Adrenal gland (tissue), 12 donors: ENCODE measurements around the gene SETD3. TPM values are rescaled to one million over a fixed set of nuclear protein-coding genes. Genes with fewer than 3 reads are reported as not detected.

Experiments
- DNase-seq, 7 donors: peaks; one replicate each; pipeline ENCODE4 v3.0.0-alpha.2; 2019 to 2020
- H3K27ac ChIP-seq, 5 donors: fragments of 200-600 bp; sonication (generic) in 4 of 5; 1 replicate in 3 of 5; 2 replicates in 2 of 5; pipeline versions ENCODE4 v1.5.1 to v1.8.0; 2016 to 2020; ENCODE audit warnings: mild to moderate bottlenecking in 1 of 5
- H3K27me3 ChIP-seq: fragments of 200-600 bp; 2 replicates; pipeline ENCODE4 v1.8.0; 2021
- H3K36me3 ChIP-seq, 2 donors: fragments of 200-600 bp; replicated peaks in 1 of 2; 1 replicate in 1 of 2; 2 replicates in 1 of 2; pipeline versions ENCODE4 v1.5.1 to v1.8.0; 2018 to 2022
- H3K4me1 ChIP-seq, 2 donors: fragments of 200-600 bp; replicated peaks in 1 of 2; 1 replicate in 1 of 2; 2 replicates in 1 of 2; pipeline versions ENCODE4 v1.5.1 to v1.8.0; 2018 to 2021
- H3K4me3 ChIP-seq, 4 donors: fragments of 200-600 bp; sonication (generic) in 3 of 4; one replicate each; pipeline ENCODE4 v1.5.1; 2016 to 2018
- H3K9me3 ChIP-seq, 3 donors: fragments of 200-600 bp; sonication (generic) in 1 of 3; replicated peaks in 1 of 3; 1 replicate in 2 of 3; 2 replicates in 1 of 3; pipeline versions ENCODE4 v1.5.1 to v1.8.0; 2016 to 2021
- CTCF ChIP-seq, 6 experiments: fragments of 450-650 bp in 4 of 6; fragments of 200-600 bp in 2 of 6; sonication (generic) in 1 of 6; IDR thresholded peaks; 1 replicate in 5 of 6; 2 replicates in 1 of 6; pipeline versions ENCODE4 v1.5.1 to v1.8.0; 2016 to 2021; ENCODE audit warnings: antibody characterized with exemption in 6 of 6, mild to moderate bottlenecking in 2 of 6, moderate library complexity in 1 of 6
- POLR2A ChIP-seq, 2 donors: fragments of 450-650 bp; IDR thresholded peaks; one replicate each; pipeline ENCODE4 v1.6.1; 2017; ENCODE audit warnings: antibody characterized with exemption in 2 of 2, mild to moderate bottlenecking in 2 of 2, moderate library complexity in 1 of 2
- WGBS, 4 donors: extraction: QIAGEN DNeasy Blood & Tissue Kit in 2 of 4; methylation state at CpG; one replicate each; pipeline versions ENCODE4 v1.1.5 to v1.1.7; 2013 to 2017; 5-methylcytosine and 5-hydroxymethylcytosine counted together
- intact Hi-C, 2 donors: fragments of 100-400 bp; cut with DNase I; formaldehyde crosslinking; loops; one replicate each; pipeline versions ENCODE4 v1.14.1 to v1.15.0; 2022 to 2023
- polyA plus RNA-seq, 3 donors: library from polyadenylated mRNA; stranded (reverse); fragments of 200-250 nt in 2 of 3; fragments of 350-450 nt in 1 of 3; fragmentation: Illumina TruSeq in 1 of 3; extraction: RNeasy Lipid Tissue Mini Kit (QIAGEN cat#74804) in 1 of 3; gene quantifications; one replicate each; pipeline ENCODE4 v1.2.3, GENCODE V29; 2013 to 2014
- total RNA-seq, 9 donors: library from RNA; depleted of rRNA in 4 of 9; stranded (reverse); fragments of >200 nt in 4 of 9; fragments of 120-200 nt in 1 of 9; fragmentation: NEBNext Ultra II Directional in 1 of 9; extraction: Animal tissue kit (Norgen Biotek cat#: 25700) in 1 of 9; gene quantifications; one replicate each; pipeline versions ENCODE4 v1.1.0 to v1.2.4, GENCODE V29; 2013 to 2023
- donor health status: healthy with polysubstance abuse.
- donor health status: Bipolar disorder and iron deficiency.
- donor health status: DM: yes; HTN: yes; CAD: no.
- donor health status: DM: no; HTN: no; CAD: no.
- donor health status: DM: no; HTN: no; CAD: no.
- donor health status: DM: yes; HTN: yes; CAD: no.

SETD3 gene
- total and polyA plus RNA-seq, 12 donors: 23.1 to 58.6 (median 44.3) TPM

GRCh38 chr14:99394602-99395156 is 86.0 kb downstream of the SETD3 start:
- Histone ChIP-seq H3K4me1 (no peaks in the 10 kb centered on the region), H3K4me3 (no peak overlapping the region), H3K9me3 (no peaks in the 10 kb centered on the region), H3K27ac (no peak overlapping the region), H3K36me3 (peaks cover 0 to 26% of the 10 kb centered on the region in 2 donors), H3K27me3 (no peaks in the 10 kb centered on the region)
- WGBS, 4 donors: 91 to 100% (median 97%) methylated on average over 7 to 9 of the region's 9 CpGs
- no peak for DNase-seq
- intact Hi-C loops: no loop called here
- TF ChIP-seq POLR2A (IDR thresholded peaks at IDR 0.05) (no peak), CTCF (IDR thresholded peaks at IDR 0.05) (no peak)

GRCh38 chr14:99393059-99393655 is 87.5 kb downstream of the SETD3 start:
- no peaks in the 10 kb centered on the region for H3K27me3 ChIP-seq
- H3K4me1 ChIP-seq: peaks cover 0 to 4% of the 10 kb centered on the region in 2 donors
- intact Hi-C loops: no loop called here
- no peak for TF ChIP-seq POLR2A (IDR thresholded peaks at IDR 0.05)
- peak in 5 of 6 experiments; percentile 43 to 63 (median 48) for TF ChIP-seq CTCF (IDR thresholded peaks at IDR 0.05)
- DNase-seq: peak in 4 of 7 donors; percentile 37 to 46 (median 42)
- H3K36me3 ChIP-seq: peaks cover 0 to 11% of the 10 kb centered on the region in 2 donors
- H3K27ac ChIP-seq: no peak overlapping the region
- H3K9me3 ChIP-seq: no peaks in the 10 kb centered on the region
- 73 to 80% (median 76%) methylated on average over 12 of the region's 12 CpGs for WGBS, 4 donors
- H3K4me3 ChIP-seq: no peak overlapping the region

- no peaks in the 10 kb centered on the region for H3K27me3 ChIP-seq
- H3K9me3 ChIP-seq: no peaks in the 10 kb centered on the region
- H3K4me3 ChIP-seq: no peak overlapping the region
- no peak for TF ChIP-seq POLR2A (IDR thresholded peaks at IDR 0.05)
- TF ChIP-seq CTCF (IDR thresholded peaks at IDR 0.05): no peak
- H3K4me1 ChIP-seq: peaks cover 0 to 4% of the 10 kb centered on the region in 2 donors
- no peaks in the 10 kb centered on the region for H3K36me3 ChIP-seq
- intact Hi-C loops: no loop called here
- DNase-seq: no peak
- H3K27ac ChIP-seq: no peak overlapping the region
- 64 to 76% (median 68%) methylated on average over 13 of the region's 13 CpGs for WGBS, 4 donors
These were observed 89.0 kb downstream of the SETD3 start for GRCh38 chr14:99391671-99392070.

- H3K27me3 ChIP-seq: no peaks in the 10 kb centered on the region
- H3K4me1 ChIP-seq: peaks cover 0 to 4% of the 10 kb centered on the region in 2 donors
- no peak overlapping the region for H3K27ac ChIP-seq
- H3K4me3 ChIP-seq: no peak overlapping the region
- H3K36me3 ChIP-seq: no peaks in the 10 kb centered on the region
- 17 to 23% (median 19%) methylated on average over 18 to 24 of the region's 24 CpGs for WGBS, 4 donors
- peak in 5 of 7 donors; percentile 30 to 68 (median 51) for DNase-seq
- intact Hi-C loops: no loop called here
- no peaks in the 10 kb centered on the region for H3K9me3 ChIP-seq
- TF ChIP-seq CTCF (IDR thresholded peaks at IDR 0.05) (peak; percentile 39 to 77 (median 56)), POLR2A (IDR thresholded peaks at IDR 0.05) (no peak)
These were observed 91.4 kb downstream of the SETD3 start for GRCh38 chr14:99389174-99389826.
